NB4 (cell line): ENCODE results near the gene WHAMM.

Source experiments
- DNase-seq: peaks from one replicate; pipeline ENCODE4 v3.0.0; 2010; ENCODE audit warnings: low read depth
- H3K4me3 ChIP-seq: one replicate; pipeline ENCODE4 v1.5.1; 2011; ENCODE audit warnings: mild to moderate bottlenecking, low read depth, low read length, moderate library complexity
- MYC ChIP-seq: IDR thresholded peaks from 2 replicates; pipeline ENCODE4 v1.6.1; 2011; ENCODE audit warnings: low read depth, low read length
- POLR2A ChIP-seq: IDR thresholded peaks from 2 replicates; pipeline ENCODE4 v1.6.1; 2011; ENCODE audit warnings: mild to moderate bottlenecking; ENCODE audit not compliant: insufficient read length; ENCODE audit errors: extremely low read depth
- TF ChIP-seq, protein P1 (sequence below): IDR thresholded peaks from 2 replicates; pipeline ENCODE4 v1.6.1; 2011; ENCODE audit warnings: low read depth, low read length
- TF ChIP-seq, protein P2 (sequence below): IDR thresholded peaks from one replicate; pipeline ENCODE4 v1.5.1; 2012; ENCODE audit warnings: low read depth, low read length

The WHAMM gene

DNA sequence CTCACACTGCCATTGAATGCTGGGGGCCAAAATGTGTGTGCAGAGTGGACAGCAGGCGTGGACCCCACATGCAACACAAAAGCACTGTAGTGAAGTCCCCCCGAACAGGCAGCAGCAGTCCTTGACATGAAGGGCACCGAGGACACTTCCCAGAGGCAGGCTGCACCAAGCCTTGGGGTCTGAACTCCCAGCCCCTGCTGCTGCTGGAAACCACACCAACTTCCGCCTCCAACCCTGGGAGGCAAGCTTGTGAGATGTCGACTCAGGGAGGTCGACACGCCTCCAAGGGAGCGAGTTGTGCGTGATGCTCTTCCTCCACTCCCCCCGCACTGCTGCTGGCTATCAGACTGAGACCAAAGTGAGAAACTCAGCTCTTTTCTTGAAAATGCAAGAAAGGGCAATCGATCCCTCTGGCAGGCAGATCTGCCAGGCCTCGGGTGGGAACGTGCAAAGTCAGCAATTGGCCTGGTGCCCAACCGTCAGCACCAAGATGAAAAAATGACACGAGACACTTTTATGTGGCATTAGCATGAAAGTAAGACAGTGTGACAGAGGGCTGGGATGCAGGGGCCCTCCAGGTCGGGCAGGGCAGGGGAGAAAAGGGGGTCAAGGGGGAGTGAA, 43.6 kb downstream of the WHAMM start:
- no peak overlapping the region for H3K4me3 ChIP-seq
- TF ChIP-seq, protein P1, sequence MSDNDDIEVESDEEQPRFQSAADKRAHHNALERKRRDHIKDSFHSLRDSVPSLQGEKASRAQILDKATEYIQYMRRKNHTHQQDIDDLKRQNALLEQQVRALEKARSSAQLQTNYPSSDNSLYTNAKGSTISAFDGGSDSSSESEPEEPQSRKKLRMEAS = no peak
- TF ChIP-seq, protein P2, sequence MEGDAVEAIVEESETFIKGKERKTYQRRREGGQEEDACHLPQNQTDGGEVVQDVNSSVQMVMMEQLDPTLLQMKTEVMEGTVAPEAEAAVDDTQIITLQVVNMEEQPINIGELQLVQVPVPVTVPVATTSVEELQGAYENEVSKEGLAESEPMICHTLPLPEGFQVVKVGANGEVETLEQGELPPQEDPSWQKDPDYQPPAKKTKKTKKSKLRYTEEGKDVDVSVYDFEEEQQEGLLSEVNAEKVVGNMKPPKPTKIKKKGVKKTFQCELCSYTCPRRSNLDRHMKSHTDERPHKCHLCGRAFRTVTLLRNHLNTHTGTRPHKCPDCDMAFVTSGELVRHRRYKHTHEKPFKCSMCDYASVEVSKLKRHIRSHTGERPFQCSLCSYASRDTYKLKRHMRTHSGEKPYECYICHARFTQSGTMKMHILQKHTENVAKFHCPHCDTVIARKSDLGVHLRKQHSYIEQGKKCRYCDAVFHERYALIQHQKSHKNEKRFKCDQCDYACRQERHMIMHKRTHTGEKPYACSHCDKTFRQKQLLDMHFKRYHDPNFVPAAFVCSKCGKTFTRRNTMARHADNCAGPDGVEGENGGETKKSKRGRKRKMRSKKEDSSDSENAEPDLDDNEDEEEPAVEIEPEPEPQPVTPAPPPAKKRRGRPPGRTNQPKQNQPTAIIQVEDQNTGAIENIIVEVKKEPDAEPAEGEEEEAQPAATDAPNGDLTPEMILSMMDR = no peak
- TF ChIP-seq POLR2A (no peak), MYC (no peak)
- no peak for DNase-seq

DNA sequence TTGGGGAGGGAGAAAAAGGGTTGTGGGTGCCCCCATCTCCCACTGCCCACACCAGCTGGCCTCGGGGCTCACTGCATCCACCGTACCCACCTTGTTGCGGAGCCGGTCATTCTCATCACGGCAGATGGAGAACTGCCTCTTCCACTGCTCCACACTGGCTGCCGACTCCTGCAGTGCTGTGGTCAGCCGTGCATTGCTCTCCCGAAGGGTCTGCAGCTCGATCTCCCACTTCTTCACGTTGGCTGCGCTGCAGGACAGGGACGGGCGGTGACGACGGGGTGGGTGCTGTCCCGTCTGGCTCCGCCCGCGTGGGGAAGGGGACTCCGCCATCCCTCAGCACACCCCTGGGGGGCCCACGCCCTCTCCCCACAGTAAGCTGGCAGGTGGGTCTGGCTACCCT, 45.1 kb downstream of the WHAMM start:
- TF ChIP-seq, protein P2 = no peak
- no peak for TF ChIP-seq POLR2A
- TF ChIP-seq, protein P1 = no peak
- no peak for TF ChIP-seq MYC
- DNase-seq = no peak
- H3K4me3 ChIP-seq = no peak overlapping the region

DNA sequence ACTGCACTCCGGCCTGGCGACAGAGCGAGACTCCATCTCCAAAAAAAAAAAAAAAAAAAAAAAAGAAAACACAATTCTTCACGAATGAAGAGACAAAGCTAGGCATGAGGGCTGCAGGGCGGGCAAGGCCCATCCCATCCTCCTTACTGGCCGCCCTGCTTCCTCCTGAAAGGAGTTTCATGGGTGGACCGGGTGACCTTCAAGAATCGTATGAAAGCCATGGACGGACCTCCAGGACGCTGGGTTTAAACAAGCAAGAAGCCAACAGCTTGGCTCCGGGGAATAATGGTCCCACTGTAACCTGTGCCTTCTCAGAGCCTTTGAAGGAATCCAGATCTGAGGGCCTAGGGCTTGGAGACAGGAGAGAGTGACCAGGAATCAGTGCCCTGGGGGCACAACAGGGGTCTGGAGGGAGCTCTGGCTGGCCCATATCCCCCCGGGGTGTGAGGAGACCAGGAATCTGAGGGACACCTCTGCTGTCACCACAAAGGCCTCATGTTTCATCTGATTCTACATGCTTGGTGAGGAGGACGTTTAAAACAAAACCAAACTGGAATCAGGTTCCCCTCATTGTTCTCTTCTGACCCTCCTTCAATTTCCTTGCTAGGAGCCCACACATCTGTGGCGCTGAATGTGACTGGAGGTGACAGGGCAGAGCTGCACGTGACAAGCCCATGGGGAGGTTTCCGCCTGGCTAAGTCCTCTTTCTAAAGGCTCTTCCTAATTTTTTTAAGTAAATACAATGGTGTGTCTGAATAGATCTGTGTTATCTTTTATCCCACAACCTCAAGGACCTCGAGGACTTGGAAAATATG, 46.1 kb downstream of the WHAMM start:
- DNase-seq = no peak
- H3K4me3 ChIP-seq = no peak overlapping the region
- TF ChIP-seq, protein P1 = no peak
- TF ChIP-seq POLR2A (no peak), MYC (no peak)
- TF ChIP-seq, protein P2 = no peak

DNA sequence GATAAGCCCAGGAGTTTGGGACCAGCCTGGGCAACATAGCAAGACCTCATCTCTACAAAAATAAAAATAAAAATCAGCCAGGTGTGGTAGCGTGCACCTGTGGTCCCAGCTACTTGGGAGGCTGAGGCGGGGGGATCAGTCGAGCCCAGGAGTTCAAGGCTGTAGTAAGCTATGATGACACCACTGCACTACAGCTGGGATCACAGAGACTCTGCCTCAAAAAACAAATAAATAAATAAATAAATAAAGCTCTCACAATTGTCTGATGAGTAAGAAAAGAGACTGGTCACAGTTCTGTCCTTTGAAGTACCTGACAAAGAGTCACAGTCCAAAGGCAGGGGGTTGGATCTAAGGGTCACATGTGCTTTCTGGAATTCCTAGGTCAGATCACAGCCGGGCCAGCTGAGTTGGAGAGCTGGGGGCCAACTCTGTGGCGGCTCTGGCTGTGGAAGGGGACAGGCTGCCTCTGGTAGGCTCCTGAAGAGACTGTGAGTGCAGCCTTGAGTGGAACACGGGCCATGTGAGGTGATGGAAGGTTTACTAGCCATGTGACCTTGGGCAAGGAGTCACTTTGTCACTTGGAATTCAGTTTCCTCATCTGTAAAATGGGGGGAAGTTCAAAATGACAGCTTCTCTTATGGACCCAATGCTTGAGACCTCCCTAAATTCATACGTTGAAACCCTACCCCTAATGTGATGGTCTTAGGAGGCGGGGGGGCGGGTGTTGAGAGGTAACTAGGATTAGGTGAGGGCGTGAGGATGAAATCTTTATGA, 47.2 kb downstream of the WHAMM start:
- TF ChIP-seq POLR2A (no peak), MYC (no peak)
- TF ChIP-seq, protein P1 = no peak
- TF ChIP-seq, protein P2 = no peak
- H3K4me3 ChIP-seq = no peak overlapping the region
- DNase-seq = no peak

DNA sequence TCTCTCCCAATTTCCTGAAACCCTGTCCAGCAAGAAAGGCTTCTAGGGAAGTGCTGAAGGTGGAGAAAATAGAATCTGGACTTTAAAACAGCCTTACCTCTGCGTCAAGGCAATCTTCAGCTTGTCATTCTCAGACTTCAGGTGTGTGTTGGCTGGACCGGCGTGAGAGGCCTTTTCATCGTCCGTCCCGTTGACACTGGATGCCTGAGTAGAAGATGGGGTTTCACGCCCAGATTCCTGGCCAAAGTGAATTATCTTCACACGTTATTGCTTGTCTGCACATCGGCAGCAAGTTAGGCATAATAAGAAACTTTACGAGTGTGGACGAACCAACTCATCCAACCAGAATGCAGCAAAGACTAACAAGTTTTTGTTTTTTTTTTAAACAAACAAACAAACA, 49.5 kb downstream of the WHAMM start:
- H3K4me3 ChIP-seq = no peak overlapping the region
- no peak for DNase-seq
- TF ChIP-seq POLR2A (no peak), MYC (no peak)
- TF ChIP-seq, protein P1 = no peak
